HS-27A (cell line): Measurements from ENCODE around the gene MINDY2.
"Not testable (repeated sequence)": the region's sequence is repeated elsewhere in the genome, so short reads cannot be mapped to it uniquely, and the experiment has no call there.

Experiments used
- DNase-seq: peaks from one replicate; pipeline ENCODE4 v3.0.0-alpha.2; 2012; ENCODE audit warnings: low read depth, missing footprints

Gene MINDY2

GRCh38 chr15:58749532-58750337, 21.4 kb upstream of the MINDY2 start, which contains the start of gene ADAM10:
Gene ADAM10 (minus strand): TSS chr15:58749707. CDS start chr15:58749534, 173 bp downstream.
- DNase-seq, result peak; percentile 98

DNA sequence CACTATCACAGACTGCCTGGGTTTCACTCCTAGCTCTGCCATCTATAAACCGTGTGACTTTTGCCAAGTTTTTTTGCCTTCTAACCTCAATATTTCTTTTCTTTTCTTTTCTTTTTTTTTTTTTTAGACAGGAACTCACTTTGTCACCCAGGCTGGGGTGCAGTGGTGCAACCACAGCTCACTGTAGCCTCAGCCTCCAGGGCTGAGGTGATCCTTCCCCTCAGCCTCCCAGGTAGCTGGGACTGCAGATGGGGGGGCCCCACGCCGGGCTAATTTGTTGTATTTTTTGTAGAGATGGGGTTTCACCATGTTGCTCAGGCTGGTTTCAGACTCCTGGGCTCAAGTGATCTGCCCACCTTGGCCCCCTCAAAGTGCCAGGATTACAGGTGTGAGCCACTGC, 18.4 kb upstream of the MINDY2 start:
- no peak for DNase-seq

DNA sequence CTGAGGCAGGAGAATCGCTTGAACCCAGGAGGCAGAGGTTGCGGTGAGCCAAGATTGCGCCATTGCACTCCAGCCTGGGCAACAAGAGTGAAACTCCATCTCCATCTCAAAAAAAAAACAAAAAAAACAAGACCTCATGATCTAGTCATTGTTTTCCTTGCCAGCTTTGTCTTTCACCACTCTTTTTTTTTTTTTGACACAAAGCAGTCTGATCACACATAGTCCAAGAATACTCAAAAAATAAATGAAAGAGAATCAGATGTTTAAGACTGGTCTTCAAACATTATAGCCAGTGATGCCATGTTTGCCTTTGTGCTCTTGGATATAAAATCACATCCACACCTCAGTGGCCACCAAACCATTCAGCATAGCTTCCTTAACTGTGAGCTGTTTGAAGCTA, 15.8 kb upstream of the MINDY2 start:
- DNase-seq, result no peak

DNA sequence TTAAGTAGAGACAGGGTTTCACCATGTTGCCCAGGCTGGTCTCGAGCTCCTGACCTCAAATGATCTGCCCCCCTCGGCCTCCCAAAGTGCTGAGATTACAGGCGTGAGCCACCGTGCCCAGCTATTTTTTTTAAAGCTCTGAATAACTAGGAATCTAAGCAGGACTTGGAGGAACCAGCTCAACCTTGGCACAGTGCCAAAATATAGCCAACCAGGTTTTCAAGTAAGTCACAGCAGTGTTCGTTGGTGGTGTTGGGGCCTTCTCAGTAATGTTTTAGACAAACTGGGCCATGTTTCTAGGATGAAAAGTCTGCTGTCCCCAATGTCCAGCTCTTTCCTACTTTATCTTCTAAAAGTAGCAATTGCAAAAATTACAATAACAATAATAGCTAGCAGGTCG, 15.1 kb upstream of the MINDY2 start:
- no peak for DNase-seq

- no peak for DNase-seq
Measured at GRCh38 chr15:58758141-58758540, 13.0 kb upstream of the MINDY2 start.

DNA sequence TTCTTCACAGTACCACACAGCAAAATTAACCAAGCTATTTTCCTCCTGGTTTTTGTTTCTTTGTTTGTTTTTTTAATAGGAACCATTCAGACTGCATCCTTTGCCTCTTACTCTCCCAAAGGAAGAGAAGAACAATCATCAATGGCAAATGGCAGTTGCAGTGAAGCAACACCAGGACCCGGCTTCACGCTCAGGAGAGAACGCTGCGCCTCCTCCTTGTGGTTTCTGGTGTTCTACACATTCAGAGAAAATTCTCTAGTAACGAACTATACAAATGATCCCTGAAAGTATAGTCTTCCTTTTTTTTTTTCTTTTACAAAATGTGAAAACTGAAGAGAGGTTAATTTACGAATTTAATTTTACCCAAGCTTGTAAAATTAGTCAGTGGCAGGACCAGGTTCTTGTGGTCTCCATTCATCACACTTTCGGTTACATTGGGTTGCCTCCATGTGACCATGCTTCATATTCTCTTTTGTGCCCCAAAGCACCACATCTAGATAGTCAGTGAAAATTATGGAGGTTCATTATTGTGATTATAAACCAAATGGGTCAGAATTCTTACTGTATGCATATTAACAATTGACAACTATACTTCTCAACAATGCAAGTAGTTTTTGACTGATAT, 10.6 kb upstream of the MINDY2 start:
- no peak for DNase-seq

GRCh38 chr15:58761010-58761388, 10.1 kb upstream of the MINDY2 start:
- DNase-seq, result no peak

DNA sequence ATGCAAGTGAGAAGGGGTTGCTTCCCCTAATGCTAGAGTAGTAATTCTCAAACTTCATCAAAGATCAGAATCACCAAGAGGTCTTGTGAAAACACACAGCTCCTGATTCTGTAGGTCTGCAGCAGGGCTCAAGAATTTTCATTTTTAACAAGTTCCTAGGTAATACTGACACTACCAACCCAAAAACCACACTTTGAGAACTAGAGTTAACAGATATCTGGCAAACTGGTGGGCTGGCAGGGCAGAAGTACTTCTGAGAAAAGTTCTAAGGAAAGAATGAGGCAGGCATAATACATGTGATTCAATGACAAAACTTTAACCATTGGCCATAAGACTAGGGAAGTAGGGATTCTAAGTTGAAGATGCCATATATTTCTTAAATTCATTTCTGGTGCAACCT, 8.8 kb upstream of the MINDY2 start:
- no peak for DNase-seq

DNA sequence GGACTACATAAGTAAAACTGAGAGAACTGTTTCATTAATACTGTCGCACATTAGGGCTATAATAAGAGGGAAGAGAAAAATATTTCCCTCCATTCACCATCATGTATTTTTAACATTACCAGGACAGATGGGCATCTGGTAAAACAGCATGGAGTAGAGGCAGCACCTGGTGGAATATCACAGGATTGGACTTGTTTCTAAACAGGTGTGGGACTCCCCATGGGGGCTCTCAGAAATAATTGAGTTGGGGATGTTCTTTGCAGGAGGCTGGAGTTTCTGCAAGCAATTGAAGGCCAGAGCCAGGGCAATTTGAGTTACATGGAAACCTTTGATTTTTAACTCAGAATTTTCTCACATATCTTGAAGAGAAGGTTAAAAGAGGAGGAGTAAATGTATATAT, 8.4 kb upstream of the MINDY2 start:
- DNase-seq, result no peak

- DNase-seq, result no peak
Measured at GRCh38 chr15:58764468-58764867, 6.6 kb upstream of the MINDY2 start.

DNA sequence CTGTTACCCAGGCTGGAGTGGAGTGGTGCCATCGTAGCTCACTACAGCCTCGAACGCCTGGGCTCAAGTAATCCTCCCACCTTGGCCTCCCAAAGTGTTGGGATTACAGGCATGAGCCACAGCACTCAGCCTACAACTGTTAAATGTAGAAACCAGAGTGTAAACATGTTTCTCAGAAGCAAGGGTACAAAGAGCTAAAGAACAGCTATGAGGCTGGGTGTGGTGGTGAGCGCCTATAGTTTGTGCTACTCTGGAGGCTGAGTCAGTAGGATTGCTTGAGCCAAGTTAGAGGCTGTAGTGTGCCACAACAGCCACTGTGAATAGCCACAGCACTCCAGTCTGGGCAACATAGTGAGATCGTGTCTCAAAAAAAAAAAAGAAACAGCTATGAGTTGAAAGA, 4.8 kb upstream of the MINDY2 start:
- DNase-seq, result no peak

DNA sequence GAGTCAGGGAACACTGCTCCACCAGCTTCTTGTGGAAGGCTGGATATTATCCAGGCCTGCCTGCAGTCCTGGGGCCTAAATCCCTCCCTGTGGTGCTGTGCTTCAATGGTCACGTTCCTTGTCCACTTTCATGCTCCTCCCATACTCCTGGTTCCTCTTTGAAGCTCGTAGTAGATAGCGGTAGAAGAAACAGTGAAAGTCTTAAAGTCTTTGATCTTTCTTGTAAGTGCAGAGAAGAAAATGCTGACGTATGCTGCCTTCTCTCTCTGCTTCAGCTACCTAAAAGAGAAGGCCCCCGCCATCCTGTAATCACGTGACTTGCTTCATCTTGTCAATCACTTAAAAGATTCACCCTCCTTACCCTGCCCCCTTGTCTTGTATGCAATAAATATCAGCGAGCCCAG, 2.5 kb upstream of the MINDY2 start:
- not testable (repeated sequence) for DNase-seq

GRCh38 chr15:58770519-58770856, 614 bp upstream of the MINDY2 start:
- DNase-seq, result peak; percentile 79

DNA sequence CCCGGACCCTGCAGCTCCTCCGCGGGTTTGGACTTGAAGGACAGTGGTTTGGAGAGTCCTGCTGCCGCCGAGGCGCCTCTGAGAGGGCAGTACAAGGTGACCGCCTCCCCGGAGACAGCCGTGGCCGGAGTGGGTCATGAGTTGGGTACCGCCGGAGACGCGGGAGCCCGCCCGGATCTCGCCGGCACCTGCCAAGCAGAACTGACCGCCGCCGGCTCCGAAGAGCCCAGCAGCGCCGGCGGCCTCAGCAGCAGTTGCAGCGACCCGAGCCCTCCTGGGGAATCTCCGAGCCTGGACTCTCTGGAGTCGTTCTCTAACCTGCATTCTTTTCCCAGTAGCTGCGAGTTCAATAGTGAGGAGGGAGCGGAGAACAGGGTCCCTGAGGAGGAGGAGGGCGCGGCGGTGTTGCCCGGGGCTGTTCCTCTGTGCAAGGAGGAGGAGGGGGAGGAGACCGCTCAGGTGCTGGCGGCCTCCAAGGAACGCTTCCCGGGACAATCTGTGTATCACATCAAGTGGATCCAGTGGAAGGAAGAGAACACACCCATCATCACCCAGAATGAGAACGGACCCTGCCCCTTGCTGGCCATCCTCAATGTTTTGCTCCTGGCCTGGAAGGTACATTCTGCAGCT, 634 bp downstream of the MINDY2 start:
- no peak for DNase-seq

GRCh38 chr15:58773024-58773423, 1.9 kb downstream of the MINDY2 start:
- DNase-seq, result no peak

GRCh38 chr15:58775402-58775801, 4.3 kb downstream of the MINDY2 start:
- DNase-seq, result no peak

GRCh38 chr15:58777107-58777506, 6.0 kb downstream of the MINDY2 start:
- DNase-seq, result no peak

- no peak for DNase-seq
Measured at GRCh38 chr15:58779554-58779953, 8.5 kb downstream of the MINDY2 start.

DNA sequence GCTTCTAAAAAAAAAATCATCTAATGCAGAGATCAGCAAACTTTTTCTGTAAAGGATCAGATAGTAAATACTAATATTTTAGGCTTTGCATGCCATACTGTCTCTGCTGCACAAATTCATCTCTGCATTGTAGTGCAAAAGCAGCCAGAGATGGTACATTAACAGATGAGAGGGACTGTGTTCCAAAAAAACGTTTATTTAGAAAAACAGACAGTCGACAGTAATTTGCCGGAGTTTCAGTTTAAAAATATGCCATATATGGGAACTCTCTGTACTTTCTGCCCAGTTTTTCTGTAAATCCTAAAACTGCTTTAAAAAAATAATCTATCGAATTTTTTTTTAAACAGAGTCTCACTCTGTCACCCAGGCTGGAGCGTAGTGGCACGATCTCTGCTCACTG, 14.3 kb downstream of the MINDY2 start:
- DNase-seq, result no peak

DNA sequence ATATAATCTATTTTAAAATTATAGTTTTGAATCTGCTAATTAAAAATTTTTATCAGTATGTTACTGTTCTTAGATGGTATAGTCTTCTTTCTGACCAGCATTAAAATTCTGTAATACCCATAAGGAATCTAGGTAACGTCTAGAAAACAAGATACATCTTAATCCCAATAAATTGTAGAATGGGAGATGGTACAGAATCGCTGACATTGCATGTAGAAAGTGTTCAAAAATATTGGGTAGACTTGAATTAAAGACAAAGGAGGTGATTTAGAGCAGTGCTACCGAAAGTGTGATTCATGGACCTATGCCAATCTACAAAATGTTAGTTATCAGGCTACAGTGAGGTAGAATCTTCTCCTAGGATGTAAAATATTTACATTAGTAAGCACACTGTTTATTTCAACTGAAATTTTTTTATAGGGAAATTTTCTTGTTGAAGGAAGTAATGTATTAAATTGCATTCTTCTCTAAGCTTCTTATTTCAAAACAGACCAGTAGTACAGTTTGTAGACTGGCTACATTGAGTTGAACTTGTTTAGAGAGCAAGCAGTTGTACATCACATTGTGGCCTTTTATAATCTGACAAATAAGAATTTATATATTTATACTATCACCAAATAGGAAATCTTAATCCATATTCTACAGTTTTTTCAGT, 17.1 kb downstream of the MINDY2 start:
- no peak for DNase-seq

DNA sequence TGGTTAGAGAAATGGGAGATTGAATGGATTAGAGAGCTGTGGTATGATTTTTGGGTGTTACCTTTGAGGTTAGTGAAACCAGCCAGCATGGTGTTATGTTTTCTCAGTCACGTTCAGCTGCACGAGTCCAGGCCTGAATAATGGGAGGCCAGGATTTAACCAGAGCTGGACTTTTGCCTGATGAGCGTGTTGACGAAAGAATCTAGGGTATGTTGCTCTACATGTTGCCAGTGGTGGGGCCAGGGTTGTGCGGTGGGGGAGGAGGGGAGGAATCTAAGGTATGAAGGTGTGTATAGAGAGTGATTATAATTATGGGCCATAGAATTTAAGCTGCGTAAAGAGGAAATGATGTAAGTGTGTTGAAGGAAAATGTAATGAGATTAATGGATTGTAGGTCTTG, 22.8 kb downstream of the MINDY2 start:
- DNase-seq, result no peak

DNA sequence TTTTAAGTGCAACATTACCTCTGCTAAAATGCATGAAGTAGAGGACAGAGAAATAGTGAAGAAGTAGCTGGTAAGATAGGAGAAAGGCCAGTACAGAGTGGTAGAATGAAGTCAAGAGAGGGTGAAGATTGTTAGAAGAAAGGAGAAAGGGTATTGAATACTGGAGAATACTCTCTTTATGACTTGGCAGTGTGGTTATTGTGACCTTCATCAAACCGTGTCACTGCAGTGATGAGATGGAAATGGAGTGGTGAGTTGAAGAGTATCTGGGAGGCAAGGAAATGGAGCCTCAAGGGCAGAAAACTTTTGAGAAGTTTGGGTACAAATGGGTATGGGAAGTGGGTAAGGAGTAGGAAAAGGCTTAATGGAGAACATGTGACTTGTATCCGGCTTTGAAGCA, 24.7 kb downstream of the MINDY2 start:
- DNase-seq, result no peak

- no peak for DNase-seq
Measured at GRCh38 chr15:58797505-58797904, 26.4 kb downstream of the MINDY2 start.
